Testis (tissue), 3 donors: ENCODE results near the gene EPHB1. TPM values are rescaled to one million over a fixed set of nuclear protein-coding genes. Genes with fewer than 3 reads are reported as not detected.

ENCODE experiments used
- DNase-seq: peaks from one replicate; pipeline ENCODE4 v3.0.0-alpha.2; 2019
- H3K27ac ChIP-seq, 2 donors: fragments of 200-600 bp; sonication (generic); one replicate each; pipeline ENCODE4 v1.5.1; 2019
- H3K27me3 ChIP-seq: fragments of 200-600 bp; sonication (generic); one replicate; pipeline ENCODE4 v1.5.1; 2019
- H3K36me3 ChIP-seq: fragments of 200-600 bp; sonication (generic); one replicate; pipeline ENCODE4 v1.5.1; 2017; ENCODE audit warnings: low read depth; ENCODE audit errors: missing control alignments
- H3K4me1 ChIP-seq: fragments of 200-600 bp; sonication (generic); one replicate; pipeline ENCODE4 v1.5.1; 2019
- H3K4me3 ChIP-seq, 2 donors: fragments of 200-600 bp; sonication (generic); one replicate each; pipeline ENCODE4 v1.5.1; 2017 to 2019
- H3K9me3 ChIP-seq: fragments of 200-600 bp; sonication (generic); one replicate; pipeline ENCODE4 v1.5.1; 2017
- POLR2A ChIP-seq: fragments of 450-650 bp; IDR thresholded peaks from one replicate; pipeline ENCODE4 v1.6.1; 2017; ENCODE audit warnings: antibody characterized with exemption, mild to moderate bottlenecking, moderate library complexity
- WGBS, 2 donors: methylation state at CpG; one replicate each; pipeline ENCODE4 v1.1.5; 2018; 5-methylcytosine and 5-hydroxymethylcytosine counted together
- intact Hi-C: fragments of 100-400 bp; cut with DNase I; formaldehyde crosslinking; loops from one replicate; pipeline ENCODE4 v1.15.1; 2023; ENCODE audit warnings: low total_unique reads
- polyA plus RNA-seq: library from polyadenylated mRNA; stranded (reverse); fragments of 350-450 nt; fragmentation: Illumina TruSeq; extraction: RNeasy Lipid Tissue Mini Kit (QIAGEN cat#74804); gene quantifications from one replicate; pipeline ENCODE4 v1.2.3, GENCODE V29; 2014; ENCODE audit warnings: low read depth, low replicate concordance; ENCODE audit not compliant: insufficient read depth
- total RNA-seq, 2 donors: library from RNA; depleted of rRNA; stranded (reverse); fragments of >200 nt; gene quantifications; one replicate each; pipeline ENCODE4 v1.2.3, GENCODE V29; 2016
- TF ChIP-seq, protein P1 (sequence below), 3 experiments: fragments of 450-650 bp in 2 of 3; fragments of 200-600 bp in 1 of 3; sonication (generic) in 1 of 3; IDR thresholded peaks; one replicate each; pipeline ENCODE4 v1.5.1; 2016 to 2019; ENCODE audit warnings: antibody characterized with exemption in 3 of 3, mild to moderate bottlenecking in 2 of 3, moderate library complexity in 1 of 3

The EPHB1 gene
- total and polyA plus RNA-seq, 3 donors from 2014 or later: 20.8 to 37.1 (median 31.3) TPM

DNA sequence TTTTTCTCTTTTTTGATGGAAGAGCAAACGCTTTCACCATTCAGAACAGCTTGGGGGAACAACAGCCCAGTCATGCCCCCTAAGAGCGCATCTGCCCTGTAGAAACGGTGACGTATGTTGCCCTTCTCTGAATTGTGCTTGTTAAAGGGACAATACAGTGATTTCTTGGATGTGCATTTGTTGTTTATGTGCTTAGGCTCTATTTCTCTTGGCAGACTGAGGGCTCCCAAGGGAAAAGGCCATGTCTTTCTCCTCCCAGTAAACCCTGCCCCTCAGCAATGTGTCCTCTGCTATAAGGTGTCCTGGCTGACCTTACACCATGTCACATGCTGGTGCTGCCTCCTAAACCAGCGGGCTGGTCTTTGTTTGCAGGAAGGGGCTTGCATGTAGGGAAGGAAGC, 346.1 kb downstream of the EPHB1 start:
- peaks cover 4% of the 10 kb centered on the region for H3K4me1 ChIP-seq
- TF ChIP-seq POLR2A: no peak
- TF ChIP-seq, protein P1, sequence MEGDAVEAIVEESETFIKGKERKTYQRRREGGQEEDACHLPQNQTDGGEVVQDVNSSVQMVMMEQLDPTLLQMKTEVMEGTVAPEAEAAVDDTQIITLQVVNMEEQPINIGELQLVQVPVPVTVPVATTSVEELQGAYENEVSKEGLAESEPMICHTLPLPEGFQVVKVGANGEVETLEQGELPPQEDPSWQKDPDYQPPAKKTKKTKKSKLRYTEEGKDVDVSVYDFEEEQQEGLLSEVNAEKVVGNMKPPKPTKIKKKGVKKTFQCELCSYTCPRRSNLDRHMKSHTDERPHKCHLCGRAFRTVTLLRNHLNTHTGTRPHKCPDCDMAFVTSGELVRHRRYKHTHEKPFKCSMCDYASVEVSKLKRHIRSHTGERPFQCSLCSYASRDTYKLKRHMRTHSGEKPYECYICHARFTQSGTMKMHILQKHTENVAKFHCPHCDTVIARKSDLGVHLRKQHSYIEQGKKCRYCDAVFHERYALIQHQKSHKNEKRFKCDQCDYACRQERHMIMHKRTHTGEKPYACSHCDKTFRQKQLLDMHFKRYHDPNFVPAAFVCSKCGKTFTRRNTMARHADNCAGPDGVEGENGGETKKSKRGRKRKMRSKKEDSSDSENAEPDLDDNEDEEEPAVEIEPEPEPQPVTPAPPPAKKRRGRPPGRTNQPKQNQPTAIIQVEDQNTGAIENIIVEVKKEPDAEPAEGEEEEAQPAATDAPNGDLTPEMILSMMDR (IDR thresholded peaks at IDR 0.05): no peak
- intact Hi-C loops: no loop called here
- no peak for DNase-seq
- H3K4me3 ChIP-seq: no peak overlapping the region
- H3K36me3 ChIP-seq: no peaks in the 10 kb centered on the region
- no peak overlapping the region for H3K27ac ChIP-seq
- no peaks in the 10 kb centered on the region for H3K27me3 ChIP-seq
- WGBS, 2 donors: 87 to 89% methylated on average over 5 of the region's 5 CpGs
- H3K9me3 ChIP-seq: no peaks in the 10 kb centered on the region

DNA sequence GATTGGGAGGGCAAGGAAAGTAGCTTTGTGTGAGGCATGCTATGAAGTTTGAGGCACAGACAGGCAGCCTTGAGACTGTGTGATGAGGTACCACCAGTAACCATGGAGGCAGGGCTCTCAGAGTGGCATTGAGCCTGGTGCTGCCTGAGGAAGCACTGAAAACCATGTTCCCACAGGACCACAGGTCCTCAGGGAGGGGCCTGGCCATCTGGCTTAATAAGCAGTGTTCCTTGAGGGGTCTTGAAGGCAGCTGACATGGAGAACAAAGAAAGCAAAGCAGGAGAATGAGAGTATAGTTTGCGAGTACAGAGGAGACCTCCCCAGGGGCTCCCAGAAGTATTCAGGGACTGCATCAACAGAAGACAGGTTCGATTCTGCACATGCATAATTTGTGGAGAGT, 346.6 kb downstream of the EPHB1 start:
- intact Hi-C loops: no loop called here
- no peak overlapping the region for H3K27ac ChIP-seq
- H3K4me3 ChIP-seq: no peak overlapping the region
- no peaks in the 10 kb centered on the region for H3K36me3 ChIP-seq
- WGBS, 2 donors: 81 to 88% methylated on average over 2 of the region's 2 CpGs
- H3K4me1 ChIP-seq: peaks cover 4% of the 10 kb centered on the region
- no peaks in the 10 kb centered on the region for H3K9me3 ChIP-seq
- no peak for TF ChIP-seq POLR2A
- TF ChIP-seq, protein P1 (IDR thresholded peaks at IDR 0.05): no peak
- no peaks in the 10 kb centered on the region for H3K27me3 ChIP-seq
- no peak for DNase-seq

DNA sequence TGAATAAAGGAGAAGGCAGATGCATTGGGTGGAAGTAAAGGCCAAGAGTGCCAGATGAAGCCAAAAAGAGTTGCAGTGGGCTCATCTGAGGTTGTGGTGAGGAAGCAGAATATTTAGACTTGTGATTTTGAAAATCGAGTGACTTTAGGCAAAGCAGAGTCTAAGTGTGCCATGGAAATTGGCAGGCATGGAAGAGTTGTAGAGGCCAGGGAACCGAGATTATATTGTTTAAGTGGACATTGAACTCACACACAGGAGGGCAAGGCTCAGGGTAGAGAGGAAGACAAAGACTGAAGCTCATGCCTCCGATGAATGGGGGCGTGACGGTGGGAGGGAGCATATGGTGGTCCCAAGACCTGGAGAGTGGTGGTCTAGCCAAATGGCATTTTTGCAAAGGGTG, 347.5 kb downstream of the EPHB1 start:
- no peaks in the 10 kb centered on the region for H3K36me3 ChIP-seq
- H3K4me1 ChIP-seq: peaks cover 10% of the 10 kb centered on the region
- no peak for DNase-seq
- no peaks in the 10 kb centered on the region for H3K27me3 ChIP-seq
- no peak overlapping the region for H3K27ac ChIP-seq
- no peak overlapping the region for H3K4me3 ChIP-seq
- H3K9me3 ChIP-seq: no peaks in the 10 kb centered on the region
- intact Hi-C loops: no loop called here
- TF ChIP-seq POLR2A: no peak
- TF ChIP-seq, protein P1 (IDR thresholded peaks at IDR 0.05): no peak
- WGBS, 2 donors: 89 to 94% methylated on average over 5 of the region's 5 CpGs

DNA sequence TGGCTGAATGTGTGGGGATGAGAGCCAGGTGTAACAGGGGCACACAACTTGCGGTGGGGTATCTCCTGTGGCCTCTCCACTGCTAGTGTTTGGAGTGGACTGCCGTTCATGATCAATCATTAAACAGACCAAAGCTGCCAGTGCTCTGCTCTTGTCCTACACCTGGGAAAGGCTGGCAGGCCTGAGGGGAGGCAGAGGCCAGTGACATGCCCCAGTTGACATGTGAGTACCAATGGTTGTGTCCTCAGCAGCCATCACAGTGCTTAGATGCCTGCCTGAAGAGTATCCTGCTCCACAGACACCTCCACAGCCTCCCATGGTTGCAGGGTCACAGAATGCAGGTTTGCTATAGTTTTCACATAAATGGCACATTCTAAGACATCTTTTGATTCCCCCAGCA, 348.4 kb downstream of the EPHB1 start:
- DNase-seq: no peak
- no peaks in the 10 kb centered on the region for H3K27me3 ChIP-seq
- no peaks in the 10 kb centered on the region for H3K36me3 ChIP-seq
- intact Hi-C loops: no loop called here
- H3K27ac ChIP-seq: no peak overlapping the region
- peaks cover 20% of the 10 kb centered on the region for H3K4me1 ChIP-seq
- TF ChIP-seq, protein P1 (IDR thresholded peaks at IDR 0.05): no peak
- no peak for TF ChIP-seq POLR2A
- H3K4me3 ChIP-seq: no peak overlapping the region
- 97 to 100% methylated on average over 2 of the region's 2 CpGs for WGBS, 2 donors
- no peaks in the 10 kb centered on the region for H3K9me3 ChIP-seq

DNA sequence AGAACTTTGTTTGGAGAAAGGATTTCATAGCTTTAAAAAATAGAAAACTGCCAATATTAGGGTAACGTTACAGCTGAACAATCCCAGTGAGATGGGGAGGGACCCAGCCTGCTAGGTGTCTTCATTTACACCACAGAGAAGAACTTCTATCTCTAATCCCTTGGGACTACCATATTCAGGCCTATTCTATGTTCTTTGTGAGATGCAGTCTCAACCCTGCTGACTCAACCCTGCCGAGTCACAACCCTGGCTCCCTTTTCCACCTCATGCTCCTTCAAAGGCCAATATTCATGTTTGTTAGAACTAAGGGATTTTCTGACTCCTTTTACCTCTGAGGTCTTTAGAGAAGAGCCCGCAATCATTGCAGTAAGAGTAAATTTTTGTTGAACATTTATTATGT, 350.5 kb downstream of the EPHB1 start:
- Histone ChIP-seq H3K4me1 (peaks cover 26% of the 10 kb centered on the region), H3K9me3 (no peaks in the 10 kb centered on the region), H3K4me3 (no peak overlapping the region), H3K27me3 (no peaks in the 10 kb centered on the region), H3K27ac (no peak overlapping the region), H3K36me3 (no peaks in the 10 kb centered on the region)
- TF ChIP-seq, protein P1 (IDR thresholded peaks at IDR 0.05): no peak
- TF ChIP-seq POLR2A: no peak
- intact Hi-C loops: no loop called here
- DNase-seq: no peak
- 97 to 98% methylated on average over 3 of the region's 3 CpGs for WGBS, 2 donors
